K562 (cell line): ENCODE results near the gene PCK1. TPM values are rescaled to one million over a fixed set of nuclear protein-coding genes. Genes with fewer than 3 reads are reported as not detected.

Source experiments
- ATAC-seq: fragments of 200-7000 bp; cut with Tn5 transposase; 3 replicates; pipeline ENCODE4 v1.9.1; 2020; ENCODE audit warnings: moderate library complexity
- BruUV-seq: library from RNA; stranded (reverse); fragments of 400-500 nt; replicated peaks from 2 replicates; lab custom pipeline; 2021; lab: Mats Ljungman, UMichigan
- CTCF ChIA-PET: fragments of 300-600 bp; formaldehyde crosslinking; extraction: SDS; loops from one replicate; lab custom pipeline; 2021; ENCODE audit warnings: low intra/inter-chr PET ratio; lab: Yijun Ruan, JAX
- POLR2A ChIA-PET: fragments of 300-600, 350-650 bp; sonication (Branson Sonifier 250); formaldehyde crosslinking; extraction: SDS; loops from one replicate; lab custom pipeline; 2021; ENCODE audit warnings: antibody characterized with exemption, inconsistent platforms; lab: Yijun Ruan, JAX
- DNase-seq, 4 experiments: peaks; one replicate each; pipeline versions ENCODE4 v3.0.0 to v3.0.0-alpha.2; 2011 to 2018; ENCODE audit warnings: low spot score in 3 of 4, mixed read lengths in 3 of 4; ENCODE audit errors: extremely low read depth in 1 of 4
- FAIRE-seq: peaks from 2 replicates; lab custom pipeline; 2011; peaks lifted over from hg19 to GRCh38; lab: Jason Lieb, UNC
- H2AFZ ChIP-seq: 2 replicates; pipeline ENCODE4 v1.6.0; 2011; ENCODE audit warnings: low read depth, low read length, control low read depth, inconsistent platforms
- H3K27ac ChIP-seq: fragments of 200-600 bp; 3 replicates; pipeline ENCODE4 v1.8.0; 2011; ENCODE audit warnings: low read depth, mild to moderate bottlenecking, control low read depth, inconsistent platforms, low read length, moderate library complexity, mixed read lengths; ENCODE audit errors: extremely low read depth
- H3K27me3 ChIP-seq, 2 experiments: fragments of 300-600 bp in 1 of 2; 2 replicates in 1 of 2; 3 replicates in 1 of 2; pipeline versions ENCODE4 v1.6.0 to v1.8.0; 2011; ENCODE audit warnings: inconsistent platforms in 2 of 2, low read length in 2 of 2, mild to moderate bottlenecking in 1 of 2, mixed read lengths in 1 of 2, moderate library complexity in 1 of 2; ENCODE audit not compliant: control insufficient read depth in 2 of 2, insufficient read depth in 2 of 2
- H3K36me3 ChIP-seq: fragments of 300-600 bp; 3 replicates; pipeline ENCODE4 v1.8.0; 2011; ENCODE audit warnings: mild to moderate bottlenecking, low read length, inconsistent platforms; ENCODE audit not compliant: control insufficient read depth, insufficient read depth
- H3K4me1 ChIP-seq, 2 experiments: fragments of 200-600 bp in 1 of 2; replicated peaks in 1 of 2; 2 replicates in 1 of 2; 3 replicates in 1 of 2; pipeline versions ENCODE4 v1.5.1 to v1.8.0; 2011; ENCODE audit warnings: inconsistent platforms in 2 of 2, low read length in 2 of 2, mild to moderate bottlenecking in 1 of 2, mixed read lengths in 1 of 2, moderate library complexity in 1 of 2; ENCODE audit not compliant: control insufficient read depth in 2 of 2, insufficient read depth in 2 of 2
- H3K4me2 ChIP-seq: 2 replicates; pipeline ENCODE4 v1.6.1; 2011; ENCODE audit warnings: low read length, control low read depth, inconsistent platforms, mixed read lengths; ENCODE audit not compliant: insufficient read depth
- H3K4me3 ChIP-seq: fragments of 200-600 bp; sonication (generic), shearing (Covaris generic); 2 replicates; pipeline ENCODE4 v1.5.1; 2016; ENCODE audit warnings: control low read depth, inconsistent platforms
- H3K79me2 ChIP-seq: fragments of 200-600 bp; 3 replicates; pipeline ENCODE4 v1.8.0; 2011; ENCODE audit warnings: low read length, inconsistent platforms; ENCODE audit not compliant: control insufficient read depth, insufficient read depth
- H3K9ac ChIP-seq, 2 experiments: 2 replicates each; pipeline versions ENCODE4 v1.6.0 to v1.6.1; 2011; ENCODE audit warnings: low read depth in 2 of 2, low read length in 2 of 2, control low read depth in 1 of 2, inconsistent platforms in 1 of 2, mild to moderate bottlenecking in 1 of 2, mixed read lengths in 1 of 2; ENCODE audit not compliant: insufficient read depth in 1 of 2
- H3K9me1 ChIP-seq: one replicate; pipeline ENCODE4 v1.6.0; 2011; ENCODE audit warnings: inconsistent platforms, mild to moderate bottlenecking, low read length, moderate library complexity; ENCODE audit not compliant: control insufficient read depth, insufficient read depth
- H3K9me3 ChIP-seq: replicated peaks from 2 replicates; pipeline ENCODE4 v1.5.1; 2011; ENCODE audit warnings: low read depth, low read length, inconsistent platforms; ENCODE audit not compliant: control insufficient read depth, insufficient read depth
- H4K20me1 ChIP-seq: replicated peaks from 2 replicates; pipeline ENCODE4 v1.6.1; 2011; ENCODE audit warnings: low read length, inconsistent platforms, mixed read lengths; ENCODE audit not compliant: control insufficient read depth, insufficient read depth
- CTCF ChIP-seq, 3 experiments: IDR thresholded peaks in 2 of 3; conservative IDR thresholded peaks in 1 of 3; 2 replicates each; pipeline ENCODE4 v1.5.1; 2011 to 2012; ENCODE audit warnings: low read length in 3 of 3, mild to moderate bottlenecking in 3 of 3, control low read depth in 2 of 3, improper control_type of control experiment in 1 of 3, inconsistent platforms in 1 of 3, low read depth in 1 of 3, mixed read lengths in 1 of 3, moderate library complexity in 1 of 3; ENCODE audit not compliant: insufficient read depth in 2 of 3
- DACH1 ChIP-seq: fragments of 450-650 bp; IDR thresholded peaks from 2 replicates; pipeline ENCODE4 v1.6.1; 2018; ENCODE audit not compliant: partially characterized antibody
- FOSL1 ChIP-seq: fragments of 200-800 bp; sonication (Bioruptor generic); conservative IDR thresholded peaks from 2 replicates; pipeline ENCODE4 v1.6.1; 2016; ENCODE audit warnings: missing genetic modification characterization, missing compliant biosample characterization
- HDAC8 ChIP-seq: fragments of 450-650 bp; IDR thresholded peaks from 2 replicates; pipeline ENCODE4 v1.6.1; 2016; ENCODE audit warnings: mild to moderate bottlenecking, missing genetic modification characterization, moderate library complexity, missing compliant biosample characterization
- HOXB6 ChIP-seq: fragments of 250-450 bp; sonication (Bioruptor Pico); IDR thresholded peaks from 2 replicates; pipeline ENCODE4 v1.5.1; 2022; ENCODE audit warnings: mild to moderate bottlenecking, borderline replicate concordance
- KDM2B ChIP-seq: fragments of 250-450 bp; sonication (Bioruptor Pico); IDR thresholded peaks from 2 replicates; pipeline ENCODE4 v1.8.0; 2021; ENCODE audit warnings: mild to moderate bottlenecking, moderate library complexity
- L3MBTL2 ChIP-seq: fragments of 450-650 bp; IDR thresholded peaks from 2 replicates; pipeline ENCODE4 v1.6.1; 2016; ENCODE audit warnings: mild to moderate bottlenecking, moderate library complexity
- NFE2 ChIP-seq: IDR thresholded peaks from 2 replicates; pipeline ENCODE4 v1.6.1; 2014; ENCODE audit warnings: antibody characterized with exemption, low read depth
- PRPF4 ChIP-seq: fragments of 200-400 bp; formaldehyde crosslinking; IDR thresholded peaks from one replicate; pipeline ENCODE4 v1.6.1; 2017; ENCODE audit warnings: low read length, low read depth, mild to moderate bottlenecking; ENCODE audit not compliant: insufficient read depth, poor library complexity, severe bottlenecking
- SPI1 ChIP-seq: IDR thresholded peaks from 2 replicates; pipeline ENCODE4 v1.6.1; 2011; ENCODE audit warnings: low read depth, low read length, control low read depth, borderline replicate concordance
- TFAP4 ChIP-seq: sonication (generic); formaldehyde crosslinking; IDR thresholded peaks from 2 replicates; pipeline ENCODE4 v1.8.0; 2022; ENCODE audit warnings: missing genetic modification reagents, mild to moderate bottlenecking, moderate library complexity, borderline replicate concordance
- WGBS: fragments of 100-300 bp; shearing (Covaris generic); methylation state at CpG from one replicate; pipeline ENCODE4 v1.1.6; 2016; ENCODE audit warnings: low coverage, mixed read lengths; ENCODE audit not compliant: insufficient coverage; ENCODE audit errors: missing lambda C conversion rate; 5-methylcytosine and 5-hydroxymethylcytosine counted together
- in situ Hi-C: fragments of 300-500 bp; cut with MboI; formaldehyde crosslinking; loops from 4 replicates; pipeline ENCODE4 v1.15.0; 2018; ENCODE audit warnings: inconsistent platforms, mixed read lengths
- intact Hi-C: fragments of 100-400 bp; cut with micrococcal nuclease; formaldehyde crosslinking; loops from 2 replicates; pipeline ENCODE4 v1.14.2; 2022
- polyA plus RNA-seq, 8 experiments: library from polyadenylated mRNA; depleted of rRNA in 4 of 8; stranded (reverse) in 5 of 8; unstranded in 3 of 8; fragments of >200 nt; fragmentation: Nextera tagmentation in 2 of 8; fragmentation: Illumina TruSeq in 1 of 8; extraction: Ambion mirVana in 2 of 8; extraction: Trizol in 1 of 8; gene quantifications; 2 replicates each; pipeline versions ENCODE4 v1.2.1 to v1.2.3, GENCODE V29; 2011 to 2014; ENCODE audit warnings: inconsistent platforms in 1 of 8, missing spikeins in 1 of 8
- total RNA-seq, 7 experiments: library from RNA; depleted of rRNA in 6 of 7; stranded (reverse); fragments of >200 nt in 6 of 7; fragmentation: Illumina TruSeq in 2 of 7; extraction: Trizol in 2 of 7; gene quantifications; 2 replicates each; pipeline versions ENCODE4 v1.2.1 to v1.2.3, GENCODE V29; 2011 to 2021; ENCODE audit warnings: low replicate concordance in 1 of 7

Gene PCK1
- total and polyA plus RNA-seq, 9 of the 15 experiments (the other 6 are each of a cell fraction or from before 2014, with no cell fraction given) = 0.05 to 0.73 (median 0.15) TPM

- ATAC-seq = no peak
- Histone ChIP-seq H3K4me3 (no peak overlapping the region), H2AFZ (peak overlapping the region; percentile 88), H3K27ac (no peak overlapping the region), H3K9ac (no peak overlapping the region), H3K9me3 (no peaks in the 10 kb centered on the region), H3K27me3 (no peaks in the 10 kb centered on the region), H3K79me2 (no peaks in the 10 kb centered on the region)
- WGBS = 22% methylated on average over 9 of the region's 9 CpGs
- TF ChIP-seq SPI1 (peak; percentile 45; the same call in 1 of the 2 replicates), NFE2 (no peak)
- TF ChIP-seq, all 486 proteins: peak for 1
- Histone ChIP-seq H3K36me3 (no peaks in the 10 kb centered on the region), H4K20me1 (no peaks in the 10 kb centered on the region), H3K4me2 (0 out of 2 replicates have a peak overlapping the region, but pooled peaks have one; percentile 50), H3K4me1 (peaks cover 27 to 34% of the 10 kb centered on the region in 2 experiments), H3K9me1 (no peaks in the 10 kb centered on the region)
- ChIA-PET POLR2A (interaction anchor here (0.5 to 0.9 kb wide), 4 partner anchors 10 to 363 kb away, joined by 3 to 6 read pairs (median 4); no protein-coding TSS in a partner anchor), CTCF (no interaction called here)
- no peak for FAIRE-seq
- intact Hi-C loops = no loop called here
- in situ Hi-C loops = no loop called here
- BruUV-seq = no TSS peak
- no peak for DNase-seq
These were observed 2.8 kb upstream of the PCK1 start for GRCh38 chr20:57557926-57558613.

GRCh38 chr20:57558614-57559288, 2.2 kb upstream of the PCK1 start:
- no peaks in the 10 kb centered on the region for H3K27me3 ChIP-seq
- POLR2A ChIA-PET = interaction anchor here (0.6 to 1.0 kb wide), 4 partner anchors 11 to 32 kb away, joined by 3 to 4 read pairs (median 3); no protein-coding TSS in a partner anchor
- no peaks in the 10 kb centered on the region for H3K9me3 ChIP-seq
- TF ChIP-seq TFAP4 (CRISPR knock-in tag) (no peak), KDM2B (CRISPR knock-in tag) (no peak), HDAC8 (no peak), CTCF (IDR thresholded peaks at IDR 0.05 in 2 of 3, conservative IDR thresholded peaks at IDR 0.05 in 1 of 3; ENCODE audit: insufficient read depth in 2 of 3, low read depth in 1 of 3, low read length in 3 of 3) (no peak), FOSL1 (tag) (peak; percentile 41; the same call in 1 of the 2 replicates), DACH1 (no peak), L3MBTL2 (0 out of 2 replicates have a peak, but pooled peaks have one; percentile 13), PRPF4 (no peak), HOXB6 (CRISPR knock-in tag) (no peak)

More at GRCh38 chr20:57558614-57559288, 2.2 kb upstream of the PCK1 start:
- 23% methylated on average over 15 of the region's 15 CpGs for WGBS
- CTCF ChIA-PET = no interaction called here
- Histone ChIP-seq H3K4me1 (peaks cover 27 to 34% of the 10 kb centered on the region in 2 experiments), H2AFZ (peak overlapping the region; percentile 88), H3K4me2 (peak overlapping the region; percentile 50), H3K9me1 (no peaks in the 10 kb centered on the region), H3K4me3 (no peak overlapping the region), H3K79me2 (no peaks in the 10 kb centered on the region), H3K9ac (no peak overlapping the region), H4K20me1 (no peaks in the 10 kb centered on the region), H3K36me3 (no peaks in the 10 kb centered on the region), H3K27ac (no peak overlapping the region)
- BruUV-seq = no TSS peak
- intact Hi-C loops = no loop called here
- in situ Hi-C loops = no loop called here
- no peak for DNase-seq
- FAIRE-seq = peak; percentile 29
- ATAC-seq = no peak
